PC-9 (cell line): ENCODE measurements around the gene F7. TPM values are rescaled to one million over a fixed set of nuclear protein-coding genes. Genes with fewer than 3 reads are reported as not detected.

Experiments
- BruUV-seq: library from RNA; stranded (reverse); fragments of 400-500 nt; replicated peaks from 2 replicates; lab custom pipeline; 2021; lab: Mats Ljungman, UMichigan
- CTCF ChIA-PET: fragments of 300-600 bp; sonication (Branson Sonifier 250); formaldehyde crosslinking; loops from one replicate; lab custom pipeline; 2022; ENCODE audit warnings: antibody characterized with exemption; lab: Charles Lee
- POLR2A ChIA-PET: fragments of 300-600 bp; sonication (Branson Sonifier 250); formaldehyde crosslinking; loops from one replicate; lab custom pipeline; 2022; ENCODE audit warnings: antibody characterized with exemption; ENCODE audit not compliant: unreplicated experiment; lab: Charles Lee
- DNase-seq, 2 experiments: peaks; one replicate each; pipeline versions ENCODE4 v3.0.0 to v3.0.0-alpha.2; 2015 to 2022; ENCODE audit warnings: mixed read lengths in 1 of 2
- H2AFZ ChIP-seq: fragments of 200-600 bp; sonication (generic); 2 replicates; pipeline ENCODE4 v1.8.1; 2017; ENCODE audit warnings: antibody characterized with exemption
- H3F3A ChIP-seq: fragments of 200-600 bp; sonication (generic); 2 replicates; pipeline ENCODE4 v1.8.1; 2017; ENCODE audit warnings: antibody characterized with exemption, mild to moderate bottlenecking, low read depth; ENCODE audit not compliant: insufficient read depth
- H3K27ac ChIP-seq: fragments of 200-600 bp; sonication (generic); 2 replicates; pipeline ENCODE4 v1.6.1; 2016; ENCODE audit warnings: mixed run types
- H3K27me3 ChIP-seq: fragments of 200-600 bp; sonication (generic); 2 replicates; pipeline ENCODE4 v1.6.1; 2016; ENCODE audit warnings: low read depth, mixed run types; ENCODE audit not compliant: insufficient read depth
- H3K36me3 ChIP-seq: fragments of 200-600 bp; sonication (generic); 2 replicates; pipeline ENCODE4 v1.6.1; 2016; ENCODE audit warnings: low read depth, mixed run types
- H3K4me1 ChIP-seq: fragments of 200-600 bp; sonication (generic); replicated peaks from 2 replicates; pipeline ENCODE4 v1.6.1; 2016; ENCODE audit warnings: mixed run types; ENCODE audit not compliant: insufficient read depth
- H3K4me2 ChIP-seq: fragments of 200-600 bp; sonication (generic); 2 replicates; pipeline ENCODE4 v1.6.1; 2017; ENCODE audit warnings: mixed run types
- H3K4me3 ChIP-seq: fragments of 200-600 bp; sonication (generic); 2 replicates; pipeline ENCODE4 v1.6.1; 2016; ENCODE audit warnings: mixed run types
- H3K79me2 ChIP-seq: fragments of 200-600 bp; sonication (generic); 2 replicates; pipeline ENCODE4 v1.6.1; 2017; ENCODE audit warnings: low read depth, mixed run types
- H3K9me2 ChIP-seq: fragments of 200-600 bp; sonication (generic); 2 replicates; pipeline ENCODE4 v1.8.1; 2017; ENCODE audit warnings: mild to moderate bottlenecking; ENCODE audit not compliant: insufficient read depth
- H3K9me3 ChIP-seq: fragments of 200-600 bp; sonication (generic); 2 replicates; pipeline ENCODE4 v1.8.1; 2016; ENCODE audit warnings: low read depth; ENCODE audit not compliant: insufficient read depth
- H4K20me1 ChIP-seq: fragments of 200-600 bp; sonication (generic); 2 replicates; pipeline ENCODE4 v1.8.1; 2017; ENCODE audit not compliant: insufficient read depth
- CTCF ChIP-seq: fragments of 200-600 bp; sonication (generic); conservative IDR thresholded peaks from 2 replicates; pipeline ENCODE4 v1.6.1; 2017; ENCODE audit warnings: mixed run types, antibody characterized with exemption, mild to moderate bottlenecking, moderate library complexity
- EZH2 ChIP-seq: fragments of 200-600 bp; sonication (generic); IDR thresholded peaks from 2 replicates; pipeline ENCODE4 v1.8.0; 2017; ENCODE audit warnings: antibody characterized with exemption, low read depth
- intact Hi-C: fragments of 100-400 bp; cut with micrococcal nuclease; formaldehyde crosslinking; loops from one replicate; pipeline ENCODE4 v1.10.0; 2022; ENCODE audit not compliant: unreplicated experiment
- total RNA-seq: library from RNA; stranded (reverse); gene quantifications from 2 replicates; pipeline ENCODE4 v1.2.3, GENCODE V29; 2021

F7 gene
- total RNA-seq, 1 experiment from 2014 or later, result not detected

DNA sequence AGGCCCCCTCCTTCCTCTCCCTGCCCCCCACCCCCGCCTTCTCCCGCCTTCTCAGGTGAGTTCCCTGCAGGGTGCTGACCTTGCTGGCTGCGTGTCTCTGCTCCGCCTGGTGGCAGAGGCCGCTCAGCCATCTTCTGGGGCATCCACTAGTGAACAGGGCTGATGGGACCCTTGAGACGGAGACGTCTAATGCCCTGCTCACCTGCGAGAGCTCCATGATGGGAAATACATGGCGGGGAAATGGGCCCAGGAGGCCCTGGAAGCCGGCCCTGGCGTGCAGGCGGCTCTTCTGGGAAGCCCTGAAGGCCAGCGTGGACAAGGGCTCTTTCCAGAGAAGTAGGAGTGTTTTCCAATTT lies 15.2 kb upstream of the F7 start:
- H3K9me2 ChIP-seq, result no peaks in the 10 kb centered on the region
- TF ChIP-seq CTCF, result no peak
- no peak for TF ChIP-seq EZH2
- H3K27ac ChIP-seq, result no peak overlapping the region
- intact Hi-C loops, result no loop called here
- H3K79me2 ChIP-seq, result no peaks in the 10 kb centered on the region
- no peaks in the 10 kb centered on the region for H3K36me3 ChIP-seq
- H3K9me3 ChIP-seq, result no peaks in the 10 kb centered on the region
- H4K20me1 ChIP-seq, result no peaks in the 10 kb centered on the region; the same call in 1 of the 2 replicates
- ChIA-PET POLR2A (no interaction called here), CTCF (interaction anchor here (0.7 kb wide), 1 partner anchor 158 kb away, joined by 3 read pairs; no protein-coding TSS in a partner anchor)
- H3K4me2 ChIP-seq, result no peak overlapping the region
- H2AFZ ChIP-seq, result no peak overlapping the region
- H3K4me1 ChIP-seq, result no peaks in the 10 kb centered on the region
- DNase-seq, result no peak
- BruUV-seq, result no TSS peak
- H3K27me3 ChIP-seq, result no peaks in the 10 kb centered on the region
- H3F3A ChIP-seq, result peaks cover 4% of the 10 kb centered on the region; the same call in 1 of the 2 replicates
- no peak overlapping the region for H3K4me3 ChIP-seq

DNA sequence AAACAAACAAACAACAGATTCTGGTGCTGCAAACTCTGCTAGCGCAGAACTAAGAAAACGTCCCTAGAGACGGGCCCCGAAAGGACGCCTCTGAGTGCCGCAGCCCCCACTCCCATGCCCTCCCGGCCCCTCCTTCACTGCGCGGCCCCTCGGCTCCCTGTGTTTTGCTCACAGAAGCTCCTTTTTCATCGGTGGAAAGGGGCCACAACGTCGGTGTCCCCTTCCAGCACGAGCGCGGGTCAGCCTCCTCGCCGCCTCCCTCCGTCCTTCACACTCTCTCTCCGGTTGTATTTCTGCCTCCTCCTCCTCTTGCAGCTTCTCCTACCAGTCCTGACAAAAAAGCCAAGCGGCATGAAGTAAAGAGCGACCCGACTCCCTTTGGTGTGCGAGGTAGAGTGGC lies 14.8 kb upstream of the F7 start:
- Histone ChIP-seq H3K9me2 (no peaks in the 10 kb centered on the region), H3K36me3 (no peaks in the 10 kb centered on the region), H3K27me3 (no peaks in the 10 kb centered on the region), H3K4me1 (no peaks in the 10 kb centered on the region), H3K79me2 (no peaks in the 10 kb centered on the region), H3K9me3 (no peaks in the 10 kb centered on the region), H3K27ac (no peak overlapping the region), H2AFZ (no peak overlapping the region), H3F3A (peaks cover 4% of the 10 kb centered on the region; the same call in 1 of the 2 replicates), H3K4me2 (no peak overlapping the region), H4K20me1 (no peaks in the 10 kb centered on the region; the same call in 1 of the 2 replicates), H3K4me3 (no peak overlapping the region)
- no peak for DNase-seq
- ChIA-PET CTCF (interaction anchor here (0.7 kb wide), 1 partner anchor 159 kb away, joined by 3 read pairs; no protein-coding TSS in a partner anchor), POLR2A (no interaction called here)
- BruUV-seq, result no TSS peak
- intact Hi-C loops, result no loop called here
- TF ChIP-seq EZH2 (no peak), CTCF (no peak)

DNA sequence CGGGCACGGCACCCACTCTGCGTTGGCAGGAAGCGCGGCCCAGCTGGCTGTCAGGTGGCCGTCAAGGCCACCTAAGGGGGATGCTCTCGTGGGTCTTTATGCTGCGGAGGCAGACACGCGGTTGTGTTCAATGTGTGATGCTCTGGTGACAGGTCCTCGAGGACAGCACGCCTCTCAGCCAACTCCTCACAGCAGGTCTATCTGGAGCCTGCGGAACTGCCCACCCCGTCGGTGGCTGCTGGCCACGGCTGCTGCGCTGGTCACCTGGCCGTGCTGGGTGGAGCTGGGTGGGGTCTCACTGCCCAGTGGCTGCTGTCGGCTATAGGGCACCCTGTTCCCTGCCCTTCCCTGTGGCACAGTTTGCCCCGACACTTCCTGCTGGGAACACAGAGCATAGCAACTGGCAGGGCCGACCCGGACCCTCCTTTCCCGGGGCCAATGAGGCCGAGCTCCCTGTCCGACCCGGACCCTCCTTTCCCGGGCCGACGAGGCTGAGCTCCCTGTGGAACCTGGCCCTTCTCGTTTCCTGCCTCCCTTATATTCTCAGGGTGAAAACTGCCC lies 14.3 kb upstream of the F7 start:
- no peaks in the 10 kb centered on the region for H3K9me3 ChIP-seq
- intact Hi-C loops, result no loop called here

More for the DNA sequence above, 14.3 kb upstream of the F7 start:
- Histone ChIP-seq H3K4me2 (no peak overlapping the region), H4K20me1 (no peaks in the 10 kb centered on the region; the same call in 1 of the 2 replicates), H3K27ac (no peak overlapping the region), H3K4me1 (no peaks in the 10 kb centered on the region), H3F3A (peaks cover 4% of the 10 kb centered on the region; the same call in 1 of the 2 replicates), H2AFZ (no peak overlapping the region), H3K36me3 (no peaks in the 10 kb centered on the region), H3K79me2 (no peaks in the 10 kb centered on the region), H3K4me3 (no peak overlapping the region), H3K27me3 (no peaks in the 10 kb centered on the region), H3K9me2 (no peaks in the 10 kb centered on the region)
- TF ChIP-seq EZH2 (no peak), CTCF (no peak)
- POLR2A ChIA-PET, result no interaction called here
- BruUV-seq, result no TSS peak
- CTCF ChIA-PET, result interaction anchor here (0.7 kb wide), 1 partner anchor 159 kb away, joined by 3 read pairs; no protein-coding TSS in a partner anchor
- DNase-seq, result no peak
